CD4-positive, alpha-beta T cell (primary cell): ENCODE measurements around the gene SNX30. TPM values are rescaled to one million over a fixed set of nuclear protein-coding genes. Genes with fewer than 3 reads are reported as not detected.
"Not testable (repeated sequence)": the region's sequence is repeated elsewhere in the genome, so short reads cannot be mapped to it uniquely, and the experiment has no call there.

ENCODE experiments used
- ATAC-seq: fragments of 200-7000 bp; cut with Tn5 transposase; one replicate; pipeline ENCODE4 v1.10.0; 2022; ENCODE audit warnings: mild to moderate bottlenecking; ENCODE audit not compliant: poor library complexity
- CTCF ChIA-PET: fragments of 350-600 bp; sonication (Branson Sonifier 250); formaldehyde crosslinking; loops from one replicate; lab custom pipeline; 2021; ENCODE audit warnings: antibody characterized with exemption, inconsistent platforms; lab: Charles Lee
- POLR2A ChIA-PET: fragments of 350-600 bp; sonication (Branson Sonifier 250); formaldehyde crosslinking; loops from one replicate; lab custom pipeline; 2021; ENCODE audit warnings: antibody characterized with exemption, inconsistent platforms; lab: Charles Lee
- DNase-seq, 14 experiments: peaks; one replicate each; pipeline ENCODE4 v3.0.0-alpha.2; 2013 to 2020; ENCODE audit warnings: mixed read lengths in 2 of 14
- H3K27ac ChIP-seq, 2 donors: one replicate each; pipeline versions ENCODE4 v1.5.1 to v1.7.0; 2013; ENCODE audit warnings: low read length in 2 of 2, low read depth in 1 of 2, mild to moderate bottlenecking in 1 of 2
- H3K27me3 ChIP-seq, 2 experiments: 1 replicate in 1 of 2; 2 replicates in 1 of 2; pipeline versions ENCODE4 v1.6.1 to v1.7.0; 2013; ENCODE audit warnings: low read length in 2 of 2, control low read depth in 1 of 2, mild to moderate bottlenecking in 1 of 2, moderate library complexity in 1 of 2; ENCODE audit not compliant: insufficient read depth in 2 of 2, control insufficient read depth in 1 of 2
- H3K36me3 ChIP-seq: one replicate; pipeline ENCODE4 v1.6.1; 2013; ENCODE audit warnings: low read length, control low read depth; ENCODE audit not compliant: insufficient read depth
- H3K4me1 ChIP-seq: one replicate; pipeline ENCODE4 v1.6.1; 2013; ENCODE audit warnings: low read length, control low read depth; ENCODE audit not compliant: insufficient read depth
- H3K4me3 ChIP-seq: one replicate; pipeline ENCODE4 v1.5.1; 2013; ENCODE audit warnings: mild to moderate bottlenecking, low read length, moderate library complexity
- H3K9me3 ChIP-seq, 2 experiments: 1 replicate in 1 of 2; 2 replicates in 1 of 2; pipeline versions ENCODE4 v1.6.1 to v1.7.0; 2013; ENCODE audit warnings: low read length in 2 of 2, mild to moderate bottlenecking in 2 of 2, control low read depth in 1 of 2, moderate library complexity in 1 of 2; ENCODE audit not compliant: control insufficient read depth in 1 of 2, insufficient read depth in 1 of 2
- H3K27ac Mint-ChIP-seq: one replicate; pipeline ENCODE4 v1.8.0; 2020; ENCODE audit warnings: mixed read lengths
- H3K27me3 Mint-ChIP-seq: one replicate; pipeline ENCODE4 v1.8.0; 2021; ENCODE audit warnings: mixed read lengths
- H3K36me3 Mint-ChIP-seq: one replicate; pipeline ENCODE4 v1.8.0; 2021; ENCODE audit warnings: low read depth, mixed read lengths
- H3K4me1 Mint-ChIP-seq: one replicate; pipeline ENCODE4 v1.8.0; 2021; ENCODE audit warnings: low read depth, mixed read lengths
- H3K4me3 Mint-ChIP-seq: one replicate; pipeline ENCODE4 v1.8.0; 2020; ENCODE audit warnings: mild to moderate bottlenecking, mixed read lengths
- H3K9me3 Mint-ChIP-seq: one replicate; pipeline ENCODE4 v1.8.0; 2020; ENCODE audit warnings: mixed read lengths
- intact Hi-C, 2 experiments: fragments of 100-400 bp; cut with DNase I in 1 of 2; cut with micrococcal nuclease in 1 of 2; formaldehyde crosslinking; loops; one replicate each; pipeline versions ENCODE4 v1.15.1 to v1.9.0; 2023 to 2025; cut with DNase I, micrococcal nuclease
- total RNA-seq, 174 experiments: library from RNA in 2 of 174; stranded (reverse) in 2 of 174; gene quantifications; one replicate each; pipeline ENCODE4 v1.2.3 and lab custom pipeline; 2021 to 2026
- TF ChIP-seq, protein P1 (sequence below): fragments of 200-600 bp; IDR thresholded peaks from one replicate; pipeline ENCODE4 v1.8.0; 2022; ENCODE audit warnings: antibody characterized with exemption, mild to moderate bottlenecking

The SNX30 gene
- total RNA-seq, 2 experiments from 2014 or later, result 5.2 to 5.8 TPM

DNA sequence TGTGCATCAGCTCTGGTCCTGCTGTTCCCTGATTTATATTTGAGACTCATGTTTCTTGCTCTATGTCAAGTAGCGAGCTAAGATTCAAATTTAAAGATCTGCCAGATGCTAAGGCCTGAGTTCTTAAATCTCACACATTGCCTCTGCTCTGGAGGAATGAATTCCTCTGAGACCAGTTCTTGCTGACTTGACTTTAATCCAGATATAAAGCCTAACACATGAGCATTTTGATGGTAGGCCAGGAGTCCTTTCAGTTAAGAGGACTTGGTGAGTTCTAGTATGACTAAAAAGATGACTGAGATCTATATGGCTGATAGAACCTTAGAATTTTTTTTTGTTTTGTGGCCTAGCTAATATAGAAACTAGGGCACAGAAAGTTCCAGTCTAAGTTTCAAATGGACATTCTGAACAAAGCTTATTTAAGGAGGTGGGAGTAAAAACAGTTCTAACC lies 31.3 kb upstream of the SNX30 start:
- H3K9me3 Mint-ChIP-seq, result no peaks in the 10 kb centered on the region
- peaks cover 22% of the 10 kb centered on the region for H3K4me1 Mint-ChIP-seq
- no peaks in the 10 kb centered on the region for H3K27me3 Mint-ChIP-seq
- Histone ChIP-seq H3K4me3 (no peak overlapping the region), H3K4me1 (peaks cover 15% of the 10 kb centered on the region), H3K9me3 (no peaks in the 10 kb centered on the region), H3K27me3 (no peaks in the 10 kb centered on the region), H3K36me3 (peaks cover 5% of the 10 kb centered on the region), H3K27ac (no peak overlapping the region)
- intact Hi-C loops, result loop anchor here (5.0 kb wide), 5 partner anchors 73 to 1192 kb away; partner anchors contain the start of genes DNAJC25 (in 1 of the 2), KIAA1958 (in 1 of the 2) and ZNF483 (in 1 of the 2)
- DNase-seq, result no peak
- TF ChIP-seq, protein P1, sequence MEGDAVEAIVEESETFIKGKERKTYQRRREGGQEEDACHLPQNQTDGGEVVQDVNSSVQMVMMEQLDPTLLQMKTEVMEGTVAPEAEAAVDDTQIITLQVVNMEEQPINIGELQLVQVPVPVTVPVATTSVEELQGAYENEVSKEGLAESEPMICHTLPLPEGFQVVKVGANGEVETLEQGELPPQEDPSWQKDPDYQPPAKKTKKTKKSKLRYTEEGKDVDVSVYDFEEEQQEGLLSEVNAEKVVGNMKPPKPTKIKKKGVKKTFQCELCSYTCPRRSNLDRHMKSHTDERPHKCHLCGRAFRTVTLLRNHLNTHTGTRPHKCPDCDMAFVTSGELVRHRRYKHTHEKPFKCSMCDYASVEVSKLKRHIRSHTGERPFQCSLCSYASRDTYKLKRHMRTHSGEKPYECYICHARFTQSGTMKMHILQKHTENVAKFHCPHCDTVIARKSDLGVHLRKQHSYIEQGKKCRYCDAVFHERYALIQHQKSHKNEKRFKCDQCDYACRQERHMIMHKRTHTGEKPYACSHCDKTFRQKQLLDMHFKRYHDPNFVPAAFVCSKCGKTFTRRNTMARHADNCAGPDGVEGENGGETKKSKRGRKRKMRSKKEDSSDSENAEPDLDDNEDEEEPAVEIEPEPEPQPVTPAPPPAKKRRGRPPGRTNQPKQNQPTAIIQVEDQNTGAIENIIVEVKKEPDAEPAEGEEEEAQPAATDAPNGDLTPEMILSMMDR, result no peak
- ChIA-PET CTCF (interaction anchor here (0.9 to 2.7 kb wide), 3 partner anchors 30 to 74 kb away, joined by 3 to 16 read pairs (median 5); partner anchors contain the start of gene SNX30), POLR2A (interaction anchor here (1.7 to 3.8 kb wide), 3 partner anchors 24 to 74 kb away, joined by 6 to 37 read pairs (median 8); partner anchors contain the start of gene SNX30)
- peak overlapping the region; percentile 56 for H3K4me3 Mint-ChIP-seq
- ATAC-seq, result no peak
- peaks cover 18% of the 10 kb centered on the region for H3K36me3 Mint-ChIP-seq
- H3K27ac Mint-ChIP-seq, result peak overlapping the region; percentile 99

DNA sequence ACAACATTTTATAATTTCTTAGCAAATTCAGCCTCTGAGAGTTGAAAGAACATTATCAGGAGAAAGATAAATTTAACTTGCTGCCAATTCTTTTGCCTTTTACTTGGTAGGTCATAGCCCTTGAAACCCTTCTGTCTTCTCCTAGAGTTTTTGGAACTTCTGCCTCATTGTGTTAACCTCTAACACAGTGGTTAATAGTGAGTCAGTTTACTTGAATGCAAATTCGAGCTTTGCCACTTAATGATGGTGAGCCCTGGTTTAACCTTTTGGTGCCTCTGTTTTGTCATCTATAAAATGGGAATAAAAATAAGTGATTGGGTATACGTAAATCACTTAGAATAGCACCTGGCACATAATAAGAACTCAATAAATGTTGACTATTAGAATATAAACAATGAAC lies 30.9 kb upstream of the SNX30 start:
- TF ChIP-seq, protein P1, result no peak
- Mint-ChIP-seq H3K4me1 (peaks cover 20% of the 10 kb centered on the region), H3K4me3 (no peak overlapping the region), H3K27ac (no peak overlapping the region), H3K36me3 (peaks cover 14% of the 10 kb centered on the region), H3K27me3 (no peaks in the 10 kb centered on the region), H3K9me3 (no peaks in the 10 kb centered on the region)
- DNase-seq (no peak), ATAC-seq (no peak)
- ChIA-PET CTCF (interaction anchor here (1.0 to 2.7 kb wide), 2 partner anchors 31 to 73 kb away, joined by 3 to 16 read pairs; partner anchors contain the start of gene SNX30), POLR2A (interaction anchor here (3.8 kb wide), 1 partner anchor 30 kb away, joined by 37 read pairs; the partner anchor contains the start of gene SNX30)
- intact Hi-C loops, result loop anchor here (2.0 to 10.0 kb wide), 7 partner anchors 27 to 1192 kb away; partner anchors contain the start of genes DNAJC25 (in 1 of the 2), KIAA1958 (in 1 of the 2), ZFP37 (in 1 of the 2) and ZNF483 (in 1 of the 2)
- Histone ChIP-seq H3K9me3 (no peaks in the 10 kb centered on the region), H3K4me3 (no peak overlapping the region), H3K36me3 (peaks cover 4% of the 10 kb centered on the region), H3K27me3 (no peaks in the 10 kb centered on the region), H3K4me1 (peaks cover 15% of the 10 kb centered on the region), H3K27ac (no peak overlapping the region)

- H3K9me3 ChIP-seq, result no peaks in the 10 kb centered on the region
- TF ChIP-seq, protein P1, result no peak
- ChIA-PET CTCF (interaction anchor here (0.7 to 1.0 kb wide), 2 partner anchors 14 to 31 kb away, joined by 3 read pairs; partner anchors contain the start of gene SNX30), POLR2A (interaction anchor here (3.8 kb wide), 1 partner anchor 30 kb away, joined by 37 read pairs; the partner anchor contains the start of gene SNX30)
- H3K27me3 ChIP-seq, result no peaks in the 10 kb centered on the region
- DNase-seq (no peak), ATAC-seq (no peak)
- H3K27me3 Mint-ChIP-seq, result no peaks in the 10 kb centered on the region
- no peak overlapping the region for H3K27ac ChIP-seq
- no peak overlapping the region for H3K27ac Mint-ChIP-seq
- no peaks in the 10 kb centered on the region for H3K9me3 Mint-ChIP-seq
- intact Hi-C loops, result loop anchor here in 1 of 2 experiments (2.0 to 10.0 kb wide), 2 partner anchors 27 to 335 kb away; partner anchors contain the start of gene ZFP37
- H3K4me1 ChIP-seq, result peaks cover 15% of the 10 kb centered on the region
- H3K4me3 Mint-ChIP-seq, result no peak overlapping the region
- H3K36me3 Mint-ChIP-seq, result peaks cover 10% of the 10 kb centered on the region
- H3K4me3 ChIP-seq, result no peak overlapping the region
- no peaks in the 10 kb centered on the region for H3K36me3 ChIP-seq
- H3K4me1 Mint-ChIP-seq, result peaks cover 20% of the 10 kb centered on the region
Observed at GRCh38 chr9:112720113-112720780, 30.3 kb upstream of the SNX30 start.

DNA sequence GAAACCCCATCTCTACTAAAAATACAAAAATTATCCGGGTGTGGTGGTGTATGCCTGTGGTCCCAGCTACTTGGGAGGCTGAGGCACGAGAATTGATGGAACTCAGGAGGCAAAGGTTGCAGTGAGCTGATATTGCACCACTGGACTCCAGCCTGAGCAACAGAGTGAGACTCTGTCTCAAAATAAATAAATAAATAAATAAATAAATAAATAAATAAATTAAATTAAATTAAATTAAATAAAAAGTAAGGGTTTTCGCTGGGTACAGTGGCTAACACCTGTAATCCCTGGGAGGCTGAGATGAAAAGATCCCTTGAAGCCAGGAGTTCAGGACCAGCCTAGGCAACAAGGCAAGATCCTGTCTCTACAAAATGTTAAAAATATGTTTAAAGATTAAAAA lies 27.8 kb upstream of the SNX30 start:
- H3K9me3 Mint-ChIP-seq, DNase-seq, H3K9me3 ChIP-seq, H3K27me3 Mint-ChIP-seq, H3K36me3 Mint-ChIP-seq, H3K27ac Mint-ChIP-seq, H3K4me1 Mint-ChIP-seq, ATAC-seq, H3K4me3 ChIP-seq, H3K4me3 Mint-ChIP-seq, H3K36me3 ChIP-seq, H3K27ac ChIP-seq, H3K4me1 ChIP-seq, H3K27me3 ChIP-seq, POLR2A ChIA-PET: not testable (repeated sequence)
- intact Hi-C loops, result loop anchor here in 1 of 2 experiments (10.0 kb wide), 1 partner anchor 332 kb away; the partner anchor contains the start of gene ZFP37
- CTCF ChIA-PET, result interaction anchor here (1.9 kb wide), 1 partner anchor 70 kb away, joined by 4 read pairs; no protein-coding TSS in a partner anchor
